HG02885 (cell line): ENCODE data around the gene OR7G2.
"Not testable (repeated sequence)": the region's sequence is repeated elsewhere in the genome, so short reads cannot be mapped to it uniquely, and the experiment has no call there.

Experiments
- ATAC-seq: cut with Tn5 transposase; IDR thresholded peaks from one replicate; pipeline ENCODE4 v1.9.1; 2021; ENCODE audit warnings: mild to moderate bottlenecking; ENCODE audit not compliant: unreplicated experiment, poor library complexity

Gene OR7G2

GRCh38 chr19:9075064-9075949, 32.0 kb downstream of the OR7G2 start:
- ATAC-seq, result no peak

- no peak for ATAC-seq
Observed at GRCh38 chr19:9073806-9074205, 33.5 kb downstream of the OR7G2 start.

GRCh38 chr19:9071720-9072119, 35.6 kb downstream of the OR7G2 start:
- not testable (repeated sequence) for ATAC-seq

GRCh38 chr19:9070066-9070465, 37.2 kb downstream of the OR7G2 start:
- ATAC-seq, result no peak

GRCh38 chr19:9065457-9066014, 41.7 kb downstream of the OR7G2 start:
- no peak for ATAC-seq

- ATAC-seq, result no peak
Observed at GRCh38 chr19:9061879-9062278, 45.4 kb downstream of the OR7G2 start.

GRCh38 chr19:9060564-9061340, 46.5 kb downstream of the OR7G2 start:
- ATAC-seq, result no peak

- no peak for ATAC-seq
Observed at GRCh38 chr19:9058905-9059667, 48.2 kb downstream of the OR7G2 start.

GRCh38 chr19:9057505-9058258, 49.6 kb downstream of the OR7G2 start:
- no peak for ATAC-seq

GRCh38 chr19:9056131-9056530, 51.1 kb downstream of the OR7G2 start:
- not testable (repeated sequence) for ATAC-seq

- ATAC-seq, result no peak
Observed at GRCh38 chr19:9054765-9055164, 52.5 kb downstream of the OR7G2 start.

GRCh38 chr19:9054207-9054606, 53.1 kb downstream of the OR7G2 start:
- no peak for ATAC-seq

- not testable (repeated sequence) for ATAC-seq
Observed at GRCh38 chr19:9053674-9054073, 53.6 kb downstream of the OR7G2 start.

- no peak for ATAC-seq
Observed at GRCh38 chr19:9052894-9053293, 54.4 kb downstream of the OR7G2 start.
